ENCODE results near the gene CFB.
"Not testable (repeated sequence)": the region's sequence is repeated elsewhere in the genome, so short reads cannot be mapped to it uniquely, and the experiment has no call there.

The CFB gene

DNA sequence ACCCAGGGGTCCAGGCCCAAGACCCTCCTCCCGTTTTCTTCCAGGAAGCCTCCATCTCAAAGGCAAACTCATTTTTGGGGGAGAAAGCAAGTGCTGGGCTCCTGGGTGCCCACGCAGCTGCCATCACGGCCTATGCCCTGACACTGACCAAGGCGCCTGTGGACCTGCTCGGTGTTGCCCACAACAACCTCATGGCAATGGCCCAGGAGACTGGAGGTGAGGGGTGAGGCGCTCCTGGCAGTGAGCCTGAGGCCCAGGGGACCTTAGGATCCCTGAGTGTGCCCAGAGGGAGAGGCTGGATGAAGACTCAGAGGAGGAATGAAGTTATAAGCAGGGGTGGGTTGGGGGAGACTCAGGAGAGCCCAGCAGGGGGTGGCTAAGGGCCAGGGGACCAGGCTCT lies 50.5 kb downstream of the CFB start:
- in situ Hi-C loops (cut with MboI; ENCODE audit: low pct_unique_long_range_greater_than_20kb, low sequenced_read_pairs); DNase-seq: not testable (repeated sequence)

All from KBM-7 (cell line).